Heart left ventricle (tissue), 16 donors: Measurements from ENCODE around the gene DRC7. TPM values are rescaled to one million over a fixed set of nuclear protein-coding genes. Genes with fewer than 3 reads are reported as not detected.

Source experiments
- ATAC-seq, 4 donors: fragments of 200-7000 bp; cut with Tn5 transposase; one replicate each; pipeline ENCODE4 v1.9.1; 2020 to 2022; ENCODE audit warnings: moderate library complexity in 4 of 4, mild to moderate bottlenecking in 3 of 4, moderate number of reproducible peaks in 1 of 4
- DNase-seq, 5 donors: peaks; one replicate each; pipeline ENCODE4 v3.0.0-alpha.2; 2020
- H3K27ac ChIP-seq, 12 donors: fragments of 200-600 bp; sonication (generic) in 4 of 12; one replicate each; pipeline versions ENCODE4 v1.5.0 to v1.8.0; 2016 to 2022; ENCODE audit warnings: mild to moderate bottlenecking in 2 of 12
- H3K27me3 ChIP-seq, 9 donors: fragments of 200-600 bp; sonication (generic) in 2 of 9; one replicate each; pipeline versions ENCODE4 v1.5.1 to v1.8.0; 2016 to 2022; ENCODE audit warnings: mild to moderate bottlenecking in 3 of 9
- H3K36me3 ChIP-seq, 9 donors: fragments of 200-600 bp; sonication (generic) in 2 of 9; one replicate each; pipeline versions ENCODE4 v1.5.0 to v1.8.0; 2018 to 2022; ENCODE audit warnings: mild to moderate bottlenecking in 2 of 9
- H3K4me1 ChIP-seq, 12 donors: fragments of 200-600 bp; sonication (generic) in 4 of 12; one replicate each; pipeline versions ENCODE4 v1.5.0 to v1.8.0; 2016 to 2022; ENCODE audit warnings: mild to moderate bottlenecking in 3 of 12
- H3K4me3 ChIP-seq, 12 donors: fragments of 200-600 bp; sonication (generic) in 4 of 12; one replicate each; pipeline versions ENCODE4 v1.5.0 to v1.8.0; 2017 to 2022; ENCODE audit warnings: mild to moderate bottlenecking in 9 of 12, moderate library complexity in 4 of 12
- H3K9me3 ChIP-seq, 12 donors: fragments of 200-600 bp; sonication (generic) in 4 of 12; one replicate each; pipeline versions ENCODE4 v1.5.0 to v1.8.0; 2016 to 2022; ENCODE audit warnings: mild to moderate bottlenecking in 1 of 12
- CTCF ChIP-seq, 12 donors: fragments of 200-600 bp; sonication (generic) in 4 of 12; IDR thresholded peaks; one replicate each; pipeline versions ENCODE4 v1.5.0 to v1.8.0; 2018 to 2022; ENCODE audit warnings: antibody characterized with exemption in 12 of 12, mild to moderate bottlenecking in 5 of 12
- POLR2A ChIP-seq, 2 donors: fragments of 450-650 bp; IDR thresholded peaks; one replicate each; pipeline ENCODE4 v1.6.1; 2017; ENCODE audit warnings: antibody characterized with exemption in 2 of 2, mild to moderate bottlenecking in 2 of 2, moderate library complexity in 2 of 2
- WGBS, 4 donors: extraction: QIAGEN DNeasy Blood & Tissue Kit in 2 of 4; methylation state at CpG; one replicate each; pipeline versions ENCODE4 v1.1.5 to v1.1.7; 2013 to 2018; 5-methylcytosine and 5-hydroxymethylcytosine counted together
- intact Hi-C, 10 donors: fragments of 100-400 bp; cut with DNase I; formaldehyde crosslinking; loops; one replicate each; pipeline versions ENCODE4 v1.11.1 to v1.14.2; 2022
- polyA plus RNA-seq, 2 donors: library from polyadenylated mRNA; stranded (reverse); fragments of 200-250 nt; gene quantifications; one replicate each; pipeline ENCODE4 v1.2.3, GENCODE V29; 2013
- total RNA-seq, 9 donors: library from RNA; depleted of rRNA in 2 of 9; stranded (reverse); fragments of >200 nt in 2 of 9; fragmentation: NEBNext Ultra II Directional in 3 of 9; extraction: Animal tissue kit (Norgen Biotek cat#: 25700) in 3 of 9; gene quantifications; one replicate each; pipeline versions ENCODE4 v1.1.0 to v1.2.4, GENCODE V29; 2016 to 2023
- donor health status: ischemic (EF 13 %, LVEDD 7.1; RV severe dilation, severe dysfunction).
- donor health status: healthy with polysubstance abuse.
- donor health status: DM: no; HTN: yes; CAD: no.
- donor health status: DM: no; HTN: no; CAD: no.
- donor health status: ischemic (EF 25% LVEDD 6.9; RV normal size, moderate dysfunction).
- donor health status: ischemic (EF 25% LVEDD 5.7; RV mildly dilated, moderate dysfunction).
- donor health status: healthy.
- donor health status: DM: yes; HTN: yes; CAD: no.
- donor health status: ischemic (EF 35%, LVEDD 5.7; RV mildly dilated, moderate dysfunction).
- donor health status: nonischemic (EF 11% LVEDD 7.7; RV severe dilation, severe dysfunction).
- donor health status: DM: yes; HTN: yes; CAD: no.
- donor health status: PGD.
- donor health status: ischemic (EF 29% LVEDD 5.4; RV normal size, mild dysfunction).
- donor health status: nonischemic (EF 23%, LVEDD 6.1; RV moderate dilation, normal function).

The DRC7 gene
- total and polyA plus RNA-seq, 11 donors, result 0.29 TPM; not detected in 10

- DNase-seq (no peak), ATAC-seq (no peak)
- Histone ChIP-seq H3K27ac (no peak overlapping the region), H3K9me3 (no peaks in the 10 kb centered on the region), H3K4me3 (no peak overlapping the region), H3K36me3 (peaks cover 0 to 59% (median 18%) of the 10 kb centered on the region in 9 donors), H3K4me1 (peaks cover 0 to 9% (median 0%) of the 10 kb centered on the region in 12 donors), H3K27me3 (no peaks in the 10 kb centered on the region)
- 81 to 88% (median 87%) methylated on average over 11 of the region's 11 CpGs for WGBS, 4 donors
- intact Hi-C loops, result loop anchor here in 3 of 10 donors (5.0 to 10.0 kb wide), 3 partner anchors 46 to 61 kb away; no protein-coding TSS in a partner anchor
- no peak for TF ChIP-seq CTCF (IDR thresholded peaks at IDR 0.05)
- TF ChIP-seq POLR2A (IDR thresholded peaks at IDR 0.05), result no peak
These were observed 38.2 kb upstream of the DRC7 start for GRCh38 chr16:57656342-57656955.

- Histone ChIP-seq H3K27ac (no peak overlapping the region), H3K4me3 (no peak overlapping the region), H3K9me3 (no peaks in the 10 kb centered on the region), H3K4me1 (peaks cover 0 to 9% (median 0%) of the 10 kb centered on the region in 12 donors), H3K27me3 (no peaks in the 10 kb centered on the region), H3K36me3 (peaks cover 0 to 59% (median 23%) of the 10 kb centered on the region in 9 donors)
- TF ChIP-seq POLR2A (IDR thresholded peaks at IDR 0.05), result no peak
- TF ChIP-seq CTCF (IDR thresholded peaks at IDR 0.05), result no peak
- WGBS, 4 donors, result 92 to 95% (median 92%) methylated on average over 9 to 13 of the region's 13 CpGs
- intact Hi-C loops, result loop anchor here in 3 of 10 donors (5.0 to 10.0 kb wide), 3 partner anchors 45 to 60 kb away; no protein-coding TSS in a partner anchor
- no peak for DNase-seq
- no peak for ATAC-seq
These were observed 37.4 kb upstream of the DRC7 start for GRCh38 chr16:57657228-57657627.

- no peak for ATAC-seq
- intact Hi-C loops, result loop anchor here in 3 of 10 donors (5.0 to 10.0 kb wide), 3 partner anchors 44 to 59 kb away; no protein-coding TSS in a partner anchor
- peaks cover 0 to 58% (median 28%) of the 10 kb centered on the region in 9 donors for H3K36me3 ChIP-seq
- 83 to 90% (median 84%) methylated on average over 10 of the region's 10 CpGs for WGBS, 4 donors
- no peak for TF ChIP-seq CTCF (IDR thresholded peaks at IDR 0.05)
- TF ChIP-seq POLR2A (IDR thresholded peaks at IDR 0.05), result no peak
- no peak for DNase-seq
- H3K4me3 ChIP-seq, result no peak overlapping the region
- no peaks in the 10 kb centered on the region for H3K9me3 ChIP-seq
- H3K27ac ChIP-seq, result no peak overlapping the region
- peaks cover 0 to 4% (median 0%) of the 10 kb centered on the region in 12 donors for H3K4me1 ChIP-seq
- H3K27me3 ChIP-seq, result no peaks in the 10 kb centered on the region
These were observed 36.3 kb upstream of the DRC7 start for GRCh38 chr16:57658130-57658877.
